ENCODE measurements around the gene JAML. TPM values are rescaled to one million over a fixed set of nuclear protein-coding genes. Genes with fewer than 3 reads are reported as not detected.

JAML gene
- total RNA-seq, 1 donor from 2014 or later: 1.5 TPM

DNA sequence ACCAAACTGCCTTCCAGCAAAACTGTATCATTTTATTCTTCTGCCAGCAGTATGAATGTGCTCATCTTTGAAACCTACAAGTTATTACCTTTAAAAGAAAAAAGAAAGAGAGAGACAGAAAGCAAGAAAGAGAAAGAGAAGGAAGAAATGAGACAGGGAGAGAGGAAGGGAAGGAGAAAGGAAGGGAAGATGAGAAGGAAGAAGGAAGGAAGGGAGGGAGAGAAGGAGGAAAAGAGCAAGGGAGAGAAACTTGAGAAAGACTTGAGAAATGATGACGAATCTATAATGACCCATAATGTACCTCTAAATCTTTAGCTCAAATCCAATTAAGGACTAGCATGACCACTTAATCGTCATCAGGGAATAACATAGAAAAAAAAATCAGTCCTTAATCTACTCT lies 11.4 kb upstream of the JAML start:
- ChIA-PET POLR2A (no interaction called here), CTCF (interaction anchor here (1.4 kb wide), 1 partner anchor 60 kb away, joined by 4 read pairs; no protein-coding TSS in a partner anchor)
- H3K9me3 Mint-ChIP-seq: no peaks in the 10 kb centered on the region
- H3K4me1 Mint-ChIP-seq: peaks cover 17% of the 10 kb centered on the region
- DNase-seq: no peak
- ATAC-seq (ENCODE audit: low read depth): no peak
- intact Hi-C loops (cut with micrococcal nuclease): no loop called here
- H3K27me3 Mint-ChIP-seq: no peaks in the 10 kb centered on the region
- no peak overlapping the region for H3K4me3 Mint-ChIP-seq
- no peak overlapping the region for H3K27ac Mint-ChIP-seq
- TF ChIP-seq, protein P1, sequence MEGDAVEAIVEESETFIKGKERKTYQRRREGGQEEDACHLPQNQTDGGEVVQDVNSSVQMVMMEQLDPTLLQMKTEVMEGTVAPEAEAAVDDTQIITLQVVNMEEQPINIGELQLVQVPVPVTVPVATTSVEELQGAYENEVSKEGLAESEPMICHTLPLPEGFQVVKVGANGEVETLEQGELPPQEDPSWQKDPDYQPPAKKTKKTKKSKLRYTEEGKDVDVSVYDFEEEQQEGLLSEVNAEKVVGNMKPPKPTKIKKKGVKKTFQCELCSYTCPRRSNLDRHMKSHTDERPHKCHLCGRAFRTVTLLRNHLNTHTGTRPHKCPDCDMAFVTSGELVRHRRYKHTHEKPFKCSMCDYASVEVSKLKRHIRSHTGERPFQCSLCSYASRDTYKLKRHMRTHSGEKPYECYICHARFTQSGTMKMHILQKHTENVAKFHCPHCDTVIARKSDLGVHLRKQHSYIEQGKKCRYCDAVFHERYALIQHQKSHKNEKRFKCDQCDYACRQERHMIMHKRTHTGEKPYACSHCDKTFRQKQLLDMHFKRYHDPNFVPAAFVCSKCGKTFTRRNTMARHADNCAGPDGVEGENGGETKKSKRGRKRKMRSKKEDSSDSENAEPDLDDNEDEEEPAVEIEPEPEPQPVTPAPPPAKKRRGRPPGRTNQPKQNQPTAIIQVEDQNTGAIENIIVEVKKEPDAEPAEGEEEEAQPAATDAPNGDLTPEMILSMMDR (IDR thresholded peaks at IDR 0.05): no peak
- peaks cover 50% of the 10 kb centered on the region for H3K36me3 Mint-ChIP-seq (ENCODE audit: low read depth)

DNA sequence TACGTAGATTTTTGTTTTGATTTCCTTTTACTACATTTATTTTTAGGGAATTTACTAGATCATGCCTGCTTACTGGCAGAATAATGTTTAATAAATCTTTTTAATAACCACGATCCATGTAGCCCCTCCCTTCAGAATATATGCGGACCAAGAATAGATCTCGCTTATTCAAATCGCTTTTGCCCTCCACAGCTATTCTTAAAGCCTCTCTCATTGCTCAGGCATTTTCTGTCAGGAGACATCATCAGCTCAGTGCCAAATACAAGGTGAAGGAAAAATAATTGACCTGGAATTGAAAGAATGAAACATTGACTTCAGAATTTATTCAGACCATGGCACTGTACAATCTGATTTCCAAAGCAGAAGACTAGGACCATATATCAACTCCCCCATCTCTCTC lies 10.0 kb upstream of the JAML start:
- Mint-ChIP-seq H3K9me3 (no peaks in the 10 kb centered on the region), H3K36me3 (ENCODE audit: low read depth) (peaks cover 50% of the 10 kb centered on the region), H3K27me3 (no peaks in the 10 kb centered on the region), H3K4me3 (no peak overlapping the region), H3K27ac (no peak overlapping the region), H3K4me1 (peaks cover 4% of the 10 kb centered on the region)
- ATAC-seq (ENCODE audit: low read depth): no peak
- DNase-seq: no peak
- intact Hi-C loops (cut with micrococcal nuclease): no loop called here
- CTCF ChIA-PET: no interaction called here
- POLR2A ChIA-PET: no interaction called here
- TF ChIP-seq, protein P1 (IDR thresholded peaks at IDR 0.05): no peak

DNA sequence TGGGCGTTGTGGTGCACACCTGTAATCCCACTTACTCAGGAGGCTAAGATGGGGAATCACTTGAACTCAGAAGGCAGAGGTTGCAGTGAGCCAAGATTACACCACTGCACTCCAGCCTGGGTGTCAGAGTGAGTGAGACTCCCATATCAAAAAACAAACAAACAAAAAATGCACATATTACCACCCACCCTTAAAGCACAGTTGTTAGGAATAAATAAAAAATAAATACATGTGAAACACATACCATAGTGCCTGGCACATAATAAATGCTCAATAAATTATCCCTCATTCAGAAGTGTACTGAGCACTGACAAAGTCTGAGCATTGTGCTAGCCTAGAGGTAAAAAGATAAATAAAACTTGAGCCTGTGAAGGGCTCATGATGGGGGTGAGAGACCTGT lies 9.0 kb upstream of the JAML start:
- Mint-ChIP-seq H3K36me3 (ENCODE audit: low read depth) (peaks cover 48% of the 10 kb centered on the region), H3K27ac (no peak overlapping the region), H3K4me1 (peaks cover 10% of the 10 kb centered on the region), H3K9me3 (no peaks in the 10 kb centered on the region), H3K27me3 (no peaks in the 10 kb centered on the region), H3K4me3 (no peak overlapping the region)
- intact Hi-C loops (cut with micrococcal nuclease): no loop called here
- no peak for ATAC-seq (ENCODE audit: low read depth)
- ChIA-PET CTCF (no interaction called here), POLR2A (interaction anchor here (0.7 kb wide), 1 partner anchor 9 kb away, joined by 4 read pairs; no protein-coding TSS in a partner anchor)
- TF ChIP-seq, protein P1 (IDR thresholded peaks at IDR 0.05): no peak
- DNase-seq: no peak

DNA sequence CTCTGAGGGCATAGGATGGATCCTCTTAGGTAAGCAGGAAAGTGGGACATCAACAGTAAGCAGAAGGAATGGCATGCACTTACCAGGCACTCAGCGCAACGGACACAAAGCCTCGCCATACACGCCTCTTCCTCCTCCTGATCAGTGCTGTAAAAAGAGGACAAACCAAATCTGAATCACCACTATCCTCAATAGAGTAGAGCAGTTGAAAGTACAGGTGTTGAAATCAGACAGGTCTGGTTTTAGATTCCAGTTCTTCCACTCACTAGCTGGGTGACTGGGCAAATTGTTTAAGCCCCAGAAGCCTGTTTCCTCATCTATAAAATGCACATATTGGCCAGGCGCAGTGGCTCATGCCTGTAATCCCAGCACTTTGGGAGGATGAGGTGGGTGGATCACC lies 8.6 kb upstream of the JAML start:
- H3K36me3 Mint-ChIP-seq (ENCODE audit: low read depth): peaks cover 43% of the 10 kb centered on the region
- intact Hi-C loops (cut with micrococcal nuclease): no loop called here
- ChIA-PET CTCF (no interaction called here), POLR2A (interaction anchor here (0.7 kb wide), 1 partner anchor 10 kb away, joined by 4 read pairs; no protein-coding TSS in a partner anchor)
- no peak overlapping the region for H3K27ac Mint-ChIP-seq
- ATAC-seq (ENCODE audit: low read depth): no peak
- no peaks in the 10 kb centered on the region for H3K9me3 Mint-ChIP-seq
- TF ChIP-seq, protein P1 (IDR thresholded peaks at IDR 0.05): no peak
- peaks cover 15% of the 10 kb centered on the region for H3K4me1 Mint-ChIP-seq
- no peaks in the 10 kb centered on the region for H3K27me3 Mint-ChIP-seq
- H3K4me3 Mint-ChIP-seq: no peak overlapping the region
- no peak for DNase-seq

DNA sequence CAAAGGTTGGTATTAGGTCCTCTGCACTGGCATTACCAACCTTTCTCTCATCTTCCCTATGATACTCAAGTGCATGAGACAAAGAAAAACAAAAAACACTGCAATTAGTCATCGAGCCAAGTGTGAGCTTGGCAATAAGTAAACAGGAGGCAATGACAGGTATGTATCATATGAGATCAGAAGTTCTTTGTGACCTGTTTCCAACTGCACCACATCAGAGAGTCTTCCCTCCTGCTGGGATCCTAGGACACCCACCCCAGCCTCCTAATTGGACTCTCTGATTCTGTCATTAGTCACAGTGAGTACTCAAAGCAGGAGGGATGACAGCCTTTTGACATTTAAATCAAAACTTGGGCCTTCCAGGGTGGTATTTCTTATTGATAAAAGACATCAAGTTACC lies 7.8 kb upstream of the JAML start:
- H3K27me3 Mint-ChIP-seq: no peaks in the 10 kb centered on the region
- no peak overlapping the region for H3K27ac Mint-ChIP-seq
- DNase-seq (no peak), ATAC-seq (ENCODE audit: low read depth) (no peak)
- TF ChIP-seq, protein P1 (IDR thresholded peaks at IDR 0.05): no peak
- H3K36me3 Mint-ChIP-seq (ENCODE audit: low read depth): peaks cover 39% of the 10 kb centered on the region
- intact Hi-C loops (cut with micrococcal nuclease): no loop called here
- ChIA-PET CTCF (no interaction called here), POLR2A (no interaction called here)
- H3K9me3 Mint-ChIP-seq: no peaks in the 10 kb centered on the region
- H3K4me3 Mint-ChIP-seq: no peak overlapping the region
- H3K4me1 Mint-ChIP-seq: peaks cover 22% of the 10 kb centered on the region
